OCI-LY1 (cell line): ENCODE results near the gene CFAP61.
"Not testable (repeated sequence)": the region's sequence is repeated elsewhere in the genome, so short reads cannot be mapped to it uniquely, and the experiment has no call there.

Experiments
- H2AFZ ChIP-seq: fragments of 200-600 bp; sonication (generic), shearing (Covaris generic); 2 replicates; pipeline ENCODE4 v1.6.0; 2014; ENCODE audit warnings: antibody characterized with exemption, mild to moderate bottlenecking, low read length
- H3F3A ChIP-seq: fragments of 200-600 bp; sonication (generic), shearing (Covaris generic); 2 replicates; pipeline ENCODE4 v1.6.0; 2014; ENCODE audit warnings: mild to moderate bottlenecking, antibody characterized with exemption, low read length, moderate library complexity; ENCODE audit not compliant: insufficient read depth
- H3K27ac ChIP-seq: fragments of 200-600 bp; sonication (generic); 2 replicates; pipeline ENCODE4 v1.5.1; 2014; ENCODE audit warnings: low read length, mixed run types, mild to moderate bottlenecking, low read depth; ENCODE audit not compliant: poor library complexity, severe bottlenecking
- H3K27me3 ChIP-seq: fragments of 200-600 bp; sonication (generic); 2 replicates; pipeline ENCODE4 v1.6.0; 2014; ENCODE audit warnings: antibody characterized with exemption, mild to moderate bottlenecking, low read length, moderate library complexity; ENCODE audit not compliant: insufficient read depth
- H3K36me3 ChIP-seq: fragments of 200-600 bp; sonication (generic); 2 replicates; pipeline ENCODE4 v1.6.1; 2014; ENCODE audit warnings: mild to moderate bottlenecking, antibody characterized with exemption, low read length, moderate library complexity, mixed read lengths; ENCODE audit not compliant: insufficient read depth
- H3K4me1 ChIP-seq: fragments of 200-600 bp; sonication (generic); 2 replicates; pipeline ENCODE4 v1.5.1; 2014; ENCODE audit warnings: mild to moderate bottlenecking, low read length, moderate library complexity; ENCODE audit not compliant: insufficient read depth, severe bottlenecking
- H3K4me2 ChIP-seq: fragments of 200-600 bp; sonication (generic), shearing (Covaris generic); 2 replicates; pipeline ENCODE4 v1.6.1; 2014; ENCODE audit warnings: low read length
- H3K4me3 ChIP-seq: fragments of 200-600 bp; sonication (generic); 2 replicates; pipeline ENCODE4 v1.5.1; 2014; ENCODE audit warnings: low read length, low read depth, mild to moderate bottlenecking, mixed read lengths; ENCODE audit not compliant: poor library complexity, severe bottlenecking
- H3K79me2 ChIP-seq: fragments of 200-600 bp; shearing (Covaris generic); 2 replicates; pipeline ENCODE4 v1.6.1; 2016; ENCODE audit warnings: mixed run types, low read length, mixed read lengths; ENCODE audit not compliant: insufficient read depth
- H3K9ac ChIP-seq: fragments of 200-600 bp; sonication (generic), shearing (Covaris generic); 2 replicates; pipeline ENCODE4 v1.6.1; 2014; ENCODE audit warnings: mild to moderate bottlenecking, low read length, mixed read lengths
- H3K9me2 ChIP-seq: fragments of 200-600 bp; sonication (generic), shearing (Covaris generic); 2 replicates; pipeline ENCODE4 v1.6.1; 2014; ENCODE audit warnings: low read depth, mild to moderate bottlenecking, low read length, mixed read lengths
- H3K9me3 ChIP-seq: fragments of 200-600 bp; shearing (Covaris generic); 2 replicates; pipeline ENCODE4 v1.6.1; 2014; ENCODE audit warnings: low read length, mixed read lengths
- H4K20me1 ChIP-seq: fragments of 200-600 bp; sonication (generic), shearing (Covaris generic); 2 replicates; pipeline ENCODE4 v1.6.0; 2016; ENCODE audit warnings: mild to moderate bottlenecking, low read length; ENCODE audit not compliant: insufficient read depth
- EZH2 ChIP-seq: fragments of 200-600 bp; sonication (generic), shearing (Covaris generic); IDR thresholded peaks from 2 replicates; pipeline ENCODE4 v1.8.0; 2017; ENCODE audit warnings: borderline replicate concordance, mixed run types, mild to moderate bottlenecking, antibody characterized with exemption, low read length, moderate library complexity, mixed read lengths
- TF ChIP-seq, protein P1 (sequence below): fragments of 200-600 bp; sonication (generic), shearing (Covaris generic); IDR thresholded peaks from 2 replicates; pipeline ENCODE4 v1.5.1; 2017; ENCODE audit warnings: mild to moderate bottlenecking, antibody characterized with exemption, low read length, moderate library complexity, mixed read lengths

Gene CFAP61

DNA sequence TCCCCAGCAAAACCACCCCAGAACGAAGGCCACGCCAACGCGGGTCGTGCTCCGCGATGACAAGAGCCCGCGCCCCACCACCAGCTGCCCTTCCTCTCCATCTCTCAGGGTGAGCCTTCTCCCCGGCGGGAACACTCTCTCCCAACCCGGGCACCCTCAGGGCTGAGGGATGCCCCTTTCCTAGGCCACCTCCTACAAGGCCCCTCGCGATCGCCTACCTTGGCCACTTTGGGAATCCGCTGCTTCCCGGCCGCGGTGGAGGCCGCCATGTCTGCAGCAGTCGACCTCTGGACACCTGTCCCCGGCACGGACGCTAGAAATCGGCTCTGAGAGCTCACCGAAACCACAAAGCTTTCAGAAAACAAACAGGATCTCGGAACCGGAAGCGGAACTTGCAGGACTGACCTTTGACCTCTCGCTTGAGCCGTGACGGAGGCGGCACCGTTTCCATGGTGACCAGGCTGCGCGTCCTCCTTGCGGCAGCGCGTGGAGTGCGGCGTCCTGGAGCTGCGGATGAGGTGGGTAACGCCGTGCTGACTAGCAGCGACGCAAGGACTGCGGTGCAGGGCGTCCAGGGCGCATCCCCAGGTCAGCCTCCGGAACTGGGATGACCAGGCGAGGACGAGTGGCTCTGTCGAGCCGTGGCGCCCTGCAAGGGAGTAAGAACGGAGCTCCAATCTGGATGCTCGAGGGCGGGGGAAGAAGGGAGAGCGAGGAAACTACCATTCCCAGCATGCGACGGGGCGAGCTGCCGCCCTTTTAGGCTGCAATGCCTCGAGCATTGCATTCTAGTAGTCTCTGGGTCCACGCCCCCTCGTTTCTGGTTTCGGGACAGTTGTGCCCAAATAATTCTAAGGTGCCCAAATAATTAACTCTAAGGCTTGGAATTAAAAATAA is at the start of gene CFAP61, which contains the start of gene CRNKL1:
Gene CFAP61 (plus strand): TSS at position 459 of the 897 bp plus-strand sequence. CDS start 4,122 bp downstream, outside the sequence.
Gene CRNKL1 (minus strand): TSS at position 393 of the 897 bp plus-strand sequence. CDS start 124 bp downstream, at position 269.
- H3K36me3 ChIP-seq = peaks cover 24% of the 10 kb centered on the region
- peak within 1 kb of the TSS; percentile 91 for H3K4me3 ChIP-seq
- peak within 1 kb of the TSS; percentile 84 for H3K9ac ChIP-seq
- H3K9me3 ChIP-seq = no peaks in the 10 kb centered on the region
- peaks cover 18% of the 10 kb centered on the region for H3K4me1 ChIP-seq
- H4K20me1 ChIP-seq = no peaks in the 10 kb centered on the region
- peak within 1 kb of the TSS; percentile 92 for H2AFZ ChIP-seq
- H3K9me2 ChIP-seq = no peaks in the 10 kb centered on the region
- TF ChIP-seq EZH2 = no peak
- TF ChIP-seq, protein P1, sequence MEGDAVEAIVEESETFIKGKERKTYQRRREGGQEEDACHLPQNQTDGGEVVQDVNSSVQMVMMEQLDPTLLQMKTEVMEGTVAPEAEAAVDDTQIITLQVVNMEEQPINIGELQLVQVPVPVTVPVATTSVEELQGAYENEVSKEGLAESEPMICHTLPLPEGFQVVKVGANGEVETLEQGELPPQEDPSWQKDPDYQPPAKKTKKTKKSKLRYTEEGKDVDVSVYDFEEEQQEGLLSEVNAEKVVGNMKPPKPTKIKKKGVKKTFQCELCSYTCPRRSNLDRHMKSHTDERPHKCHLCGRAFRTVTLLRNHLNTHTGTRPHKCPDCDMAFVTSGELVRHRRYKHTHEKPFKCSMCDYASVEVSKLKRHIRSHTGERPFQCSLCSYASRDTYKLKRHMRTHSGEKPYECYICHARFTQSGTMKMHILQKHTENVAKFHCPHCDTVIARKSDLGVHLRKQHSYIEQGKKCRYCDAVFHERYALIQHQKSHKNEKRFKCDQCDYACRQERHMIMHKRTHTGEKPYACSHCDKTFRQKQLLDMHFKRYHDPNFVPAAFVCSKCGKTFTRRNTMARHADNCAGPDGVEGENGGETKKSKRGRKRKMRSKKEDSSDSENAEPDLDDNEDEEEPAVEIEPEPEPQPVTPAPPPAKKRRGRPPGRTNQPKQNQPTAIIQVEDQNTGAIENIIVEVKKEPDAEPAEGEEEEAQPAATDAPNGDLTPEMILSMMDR = no peak
- H3K79me2 ChIP-seq = peaks cover 12% of the 10 kb centered on the region
- H3K27ac ChIP-seq = peak within 1 kb of the TSS; percentile 34
- no peaks in the 10 kb centered on the region for H3F3A ChIP-seq
- H3K27me3 ChIP-seq = no peaks in the 10 kb centered on the region
- peak within 1 kb of the TSS; percentile 76 for H3K4me2 ChIP-seq

GRCh38 chr20:20003031-20003954 is 49.0 kb upstream of the CFAP61 start:
- H3K27ac ChIP-seq = no peak overlapping the region

DNA sequence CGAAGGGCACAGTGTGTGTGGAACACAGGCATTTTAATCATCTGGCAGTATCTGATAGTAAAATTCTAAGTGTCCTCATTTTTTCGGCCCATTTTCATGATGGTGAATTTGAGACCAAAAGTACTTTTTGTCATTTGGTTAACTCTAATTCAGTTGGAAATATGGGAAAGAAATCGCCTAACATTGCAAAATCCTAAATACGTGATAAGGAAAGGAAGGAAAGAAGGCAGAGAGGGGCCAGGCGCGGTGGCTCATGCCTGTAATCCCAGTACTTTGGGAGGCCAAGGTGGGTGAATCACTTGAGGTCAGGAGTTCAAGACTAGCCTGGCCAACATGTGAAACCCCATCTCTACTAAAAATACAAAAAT is 48.4 kb upstream of the CFAP61 start:
- not testable (repeated sequence) for H3K4me3 ChIP-seq, H3K27ac ChIP-seq, H3K9ac ChIP-seq, H4K20me1 ChIP-seq, H3K9me2 ChIP-seq, H3K27me3 ChIP-seq, H3K4me1 ChIP-seq, H3K36me3 ChIP-seq, H3K4me2 ChIP-seq, H3K79me2 ChIP-seq, H2AFZ ChIP-seq, H3F3A ChIP-seq, H3K9me3 ChIP-seq

More at GRCh38 chr20:20003031-20003954, 49.0 kb upstream of the CFAP61 start:
- no peak overlapping the region for H2AFZ ChIP-seq
- no peak overlapping the region for H3K9ac ChIP-seq
- H3K36me3 ChIP-seq = no peaks in the 10 kb centered on the region
- H3F3A ChIP-seq = no peaks in the 10 kb centered on the region
- H3K27me3 ChIP-seq = no peaks in the 10 kb centered on the region
- H3K4me1 ChIP-seq = no peaks in the 10 kb centered on the region
- no peaks in the 10 kb centered on the region for H3K9me3 ChIP-seq
- TF ChIP-seq, protein P1 = no peak
- TF ChIP-seq EZH2 = no peak
- H4K20me1 ChIP-seq = no peaks in the 10 kb centered on the region
- no peaks in the 10 kb centered on the region for H3K9me2 ChIP-seq
- no peaks in the 10 kb centered on the region for H3K79me2 ChIP-seq
- H3K4me2 ChIP-seq = no peak overlapping the region
- H3K4me3 ChIP-seq = no peak overlapping the region
